Calu3 (cell line): ENCODE data around the gene UNK. TPM values are rescaled to one million over a fixed set of nuclear protein-coding genes. Genes with fewer than 3 reads are reported as not detected.

Experiments used
- BruUV-seq: library from RNA; stranded (reverse); fragments of 400-500 nt; replicated peaks from 2 replicates; lab custom pipeline; 2021; lab: Mats Ljungman, UMichigan
- CTCF ChIA-PET: fragments of 300-600 bp; sonication (Branson Sonifier 250); formaldehyde crosslinking; loops from one replicate; lab custom pipeline; 2022; ENCODE audit warnings: antibody characterized with exemption; lab: Charles Lee
- DNase-seq: peaks from one replicate; pipeline ENCODE4 v3.0.0; 2022
- H3K27ac Mint-ChIP-seq: one replicate; pipeline ENCODE4 v1.8.0; 2022; ENCODE audit warnings: mixed read lengths; ENCODE audit not compliant: unreplicated experiment
- H3K27me3 Mint-ChIP-seq: one replicate; pipeline ENCODE4 v1.8.0; 2022; ENCODE audit warnings: mixed read lengths; ENCODE audit not compliant: unreplicated experiment
- H3K36me3 Mint-ChIP-seq: one replicate; pipeline ENCODE4 v1.8.0; 2022; ENCODE audit warnings: mild to moderate bottlenecking, moderate library complexity, mixed read lengths; ENCODE audit not compliant: insufficient read depth, unreplicated experiment
- H3K4me1 Mint-ChIP-seq: one replicate; pipeline ENCODE4 v1.8.0; 2022; ENCODE audit warnings: mild to moderate bottlenecking, low read depth, mixed read lengths; ENCODE audit not compliant: unreplicated experiment
- H3K4me3 Mint-ChIP-seq: one replicate; pipeline ENCODE4 v1.8.0; 2022; ENCODE audit warnings: mild to moderate bottlenecking, low read depth, moderate library complexity, mixed read lengths; ENCODE audit not compliant: unreplicated experiment
- H3K9me3 Mint-ChIP-seq: one replicate; pipeline ENCODE4 v1.8.0; 2022; ENCODE audit warnings: low read depth, mixed read lengths; ENCODE audit not compliant: unreplicated experiment
- CTCF ChIP-seq: fragments of 200-600 bp; IDR thresholded peaks from one replicate; pipeline ENCODE4 v1.8.0; 2022; ENCODE audit warnings: antibody characterized with exemption; ENCODE audit not compliant: unreplicated experiment
- intact Hi-C: fragments of 100-400 bp; cut with micrococcal nuclease; formaldehyde crosslinking; loops from one replicate; pipeline ENCODE4 v1.10.0; 2022; ENCODE audit not compliant: unreplicated experiment
- total RNA-seq: library from RNA; stranded (reverse); gene quantifications from 2 replicates; pipeline ENCODE4 v1.2.3, GENCODE V29; 2022

Gene UNK
- total RNA-seq, 1 experiment from 2014 or later = 26.0 TPM

GRCh38 chr17:75755205-75755901 lies 29.3 kb upstream of the UNK start:
- H3K27ac Mint-ChIP-seq = no peak overlapping the region
- CTCF ChIA-PET = interaction anchor here (1.2 kb wide), 1 partner anchor 9 kb away, joined by 3 read pairs; no protein-coding TSS in a partner anchor
- DNase-seq = no peak
- H3K4me3 Mint-ChIP-seq = no peak overlapping the region
- no peaks in the 10 kb centered on the region for H3K27me3 Mint-ChIP-seq
- no TSS peak for BruUV-seq
- intact Hi-C loops = no loop called here
- H3K9me3 Mint-ChIP-seq = no peaks in the 10 kb centered on the region
- TF ChIP-seq CTCF = no peak
- H3K4me1 Mint-ChIP-seq = peaks cover 8% of the 10 kb centered on the region
- H3K36me3 Mint-ChIP-seq = peaks cover 53% of the 10 kb centered on the region

- peaks cover 8% of the 10 kb centered on the region for H3K4me1 Mint-ChIP-seq
Measured at GRCh38 chr17:75755990-75756389, 28.6 kb upstream of the UNK start.

GRCh38 chr17:75756451-75757085 lies 28.0 kb upstream of the UNK start:
- peaks cover 8% of the 10 kb centered on the region for H3K4me1 Mint-ChIP-seq

More at GRCh38 chr17:75755990-75756389, 28.6 kb upstream of the UNK start:
- BruUV-seq = no TSS peak
- H3K9me3 Mint-ChIP-seq = no peaks in the 10 kb centered on the region
- H3K27me3 Mint-ChIP-seq = no peaks in the 10 kb centered on the region
- no peak for TF ChIP-seq CTCF
- no peak for DNase-seq
- no peak overlapping the region for H3K27ac Mint-ChIP-seq
- no peak overlapping the region for H3K4me3 Mint-ChIP-seq
- intact Hi-C loops = no loop called here
- CTCF ChIA-PET = interaction anchor here (1.2 kb wide), 1 partner anchor 9 kb away, joined by 3 read pairs; no protein-coding TSS in a partner anchor
- peaks cover 47% of the 10 kb centered on the region for H3K36me3 Mint-ChIP-seq

More at GRCh38 chr17:75756451-75757085, 28.0 kb upstream of the UNK start:
- BruUV-seq = no TSS peak
- intact Hi-C loops = no loop called here
- H3K27me3 Mint-ChIP-seq = no peaks in the 10 kb centered on the region
- H3K36me3 Mint-ChIP-seq = peaks cover 48% of the 10 kb centered on the region
- H3K4me3 Mint-ChIP-seq = no peak overlapping the region
- no peak for DNase-seq
- CTCF ChIA-PET = no interaction called here
- TF ChIP-seq CTCF = no peak
- no peak overlapping the region for H3K27ac Mint-ChIP-seq
- no peaks in the 10 kb centered on the region for H3K9me3 Mint-ChIP-seq
